ENCODE data around the gene TNFRSF8. TPM values are rescaled to one million over a fixed set of nuclear protein-coding genes. Genes with fewer than 3 reads are reported as not detected.

The TNFRSF8 gene
- total and polyA plus RNA-seq, 9 donors = 0.17 to 10.9 (median 0.45) TPM

DNA sequence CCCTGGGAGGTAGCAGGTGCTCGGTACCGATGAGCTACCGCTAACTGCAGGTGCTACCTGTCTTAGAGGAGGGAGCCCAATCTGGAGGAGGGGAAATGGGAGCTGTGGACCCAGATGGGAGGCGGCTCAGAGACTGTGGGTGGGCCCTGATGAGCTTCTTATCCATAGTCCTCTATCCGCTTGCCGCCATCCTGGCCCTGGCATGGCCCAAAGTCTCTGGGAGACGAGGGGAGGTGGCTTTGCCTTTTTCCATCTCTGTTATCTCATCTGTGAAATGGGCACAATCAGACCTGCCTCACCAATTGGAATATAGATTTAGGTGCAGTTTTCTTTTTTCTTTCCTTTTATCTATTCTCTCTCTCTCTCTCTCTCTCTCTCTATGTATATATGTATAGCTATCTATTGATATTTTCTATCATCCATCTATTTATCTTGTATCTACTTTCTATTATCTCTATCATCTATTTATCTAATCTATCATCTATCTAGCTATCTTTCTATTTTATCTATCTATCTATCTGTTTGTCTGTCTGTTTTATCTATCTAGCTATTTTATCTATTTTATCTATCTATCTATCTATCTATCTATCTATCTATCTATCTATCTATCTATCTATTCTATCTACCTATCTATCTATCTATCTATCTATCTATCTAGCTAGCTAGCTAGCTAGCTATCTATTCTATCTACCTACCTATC, 120.1 kb downstream of the TNFRSF8 start:
- Histone ChIP-seq H3K36me3 (no peaks in the 10 kb centered on the region), H3K27me3 (no peaks in the 10 kb centered on the region), H3K4me3 (no peak overlapping the region), H3K9me3 (no peaks in the 10 kb centered on the region), H3K27ac (peak overlapping the region; percentile 22 to 71), H3K4me1 (ENCODE audit: insufficient read depth) (peaks cover 15% of the 10 kb centered on the region)
- intact Hi-C loops (cut with DNase I) = no loop called here
- 74 to 97% (median 93%) methylated on average over 7 of the region's 7 CpGs for WGBS, 3 donors
- DNase-seq = peak in 1 of 5 donors; percentile 23
- TF ChIP-seq, protein P1, sequence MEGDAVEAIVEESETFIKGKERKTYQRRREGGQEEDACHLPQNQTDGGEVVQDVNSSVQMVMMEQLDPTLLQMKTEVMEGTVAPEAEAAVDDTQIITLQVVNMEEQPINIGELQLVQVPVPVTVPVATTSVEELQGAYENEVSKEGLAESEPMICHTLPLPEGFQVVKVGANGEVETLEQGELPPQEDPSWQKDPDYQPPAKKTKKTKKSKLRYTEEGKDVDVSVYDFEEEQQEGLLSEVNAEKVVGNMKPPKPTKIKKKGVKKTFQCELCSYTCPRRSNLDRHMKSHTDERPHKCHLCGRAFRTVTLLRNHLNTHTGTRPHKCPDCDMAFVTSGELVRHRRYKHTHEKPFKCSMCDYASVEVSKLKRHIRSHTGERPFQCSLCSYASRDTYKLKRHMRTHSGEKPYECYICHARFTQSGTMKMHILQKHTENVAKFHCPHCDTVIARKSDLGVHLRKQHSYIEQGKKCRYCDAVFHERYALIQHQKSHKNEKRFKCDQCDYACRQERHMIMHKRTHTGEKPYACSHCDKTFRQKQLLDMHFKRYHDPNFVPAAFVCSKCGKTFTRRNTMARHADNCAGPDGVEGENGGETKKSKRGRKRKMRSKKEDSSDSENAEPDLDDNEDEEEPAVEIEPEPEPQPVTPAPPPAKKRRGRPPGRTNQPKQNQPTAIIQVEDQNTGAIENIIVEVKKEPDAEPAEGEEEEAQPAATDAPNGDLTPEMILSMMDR (IDR thresholded peaks at IDR 0.05) = no peak
- TF ChIP-seq POLR2A (IDR thresholded peaks at IDR 0.05) (no peak), EP300 (IDR thresholded peaks at IDR 0.05) (no peak)

DNA sequence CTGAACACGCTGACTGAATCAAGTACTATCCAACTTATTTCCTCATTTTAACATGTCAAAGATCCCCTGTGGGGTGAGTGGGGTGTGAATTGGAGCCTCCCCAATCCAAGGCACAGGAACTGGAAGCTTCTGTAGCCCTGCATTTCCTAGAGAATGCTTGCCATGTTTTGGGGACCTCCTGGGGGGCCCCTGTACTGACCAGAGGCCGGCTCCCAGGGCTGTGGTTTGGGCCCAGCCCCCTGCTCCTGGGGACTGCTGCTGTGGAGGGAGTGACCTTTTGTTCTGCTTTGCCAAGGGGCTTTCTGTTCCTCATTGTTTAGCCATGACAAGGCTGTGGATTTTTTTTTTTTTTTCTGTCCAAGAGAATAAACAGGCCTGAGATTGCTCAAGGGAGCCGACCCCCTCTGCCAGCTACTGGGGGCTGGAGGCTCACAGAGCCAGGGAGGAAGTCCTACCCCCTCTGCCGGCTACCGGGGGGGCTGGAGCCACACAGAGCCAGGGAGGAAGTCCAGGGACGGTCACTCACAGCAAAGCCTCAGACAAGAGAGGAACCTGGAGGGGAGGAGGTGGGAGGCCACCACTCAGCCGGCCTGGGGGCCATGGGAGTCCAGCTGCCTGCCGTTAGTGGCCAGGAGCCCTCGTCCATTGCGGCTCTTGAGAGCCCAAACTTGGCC, 121.0 kb downstream of the TNFRSF8 start:
- Histone ChIP-seq H3K36me3 (no peaks in the 10 kb centered on the region), H3K9me3 (no peaks in the 10 kb centered on the region), H3K27ac (peak overlapping the region; percentile 71 to 89), H3K4me1 (ENCODE audit: insufficient read depth) (peaks cover 15% of the 10 kb centered on the region), H3K4me3 (no peak overlapping the region), H3K27me3 (no peaks in the 10 kb centered on the region)
- intact Hi-C loops (cut with DNase I) = no loop called here
- peak; percentile 80 to 89 (median 85) for DNase-seq
- TF ChIP-seq, protein P1 (IDR thresholded peaks at IDR 0.05) = peak in 1 of 3 donors; percentile 35
- TF ChIP-seq POLR2A (IDR thresholded peaks at IDR 0.05) = no peak
- TF ChIP-seq EP300 (IDR thresholded peaks at IDR 0.05) = no peak
- 5 to 10% (median 7%) methylated on average over 9 to 10 of the region's 10 CpGs for WGBS, 3 donors

DNA sequence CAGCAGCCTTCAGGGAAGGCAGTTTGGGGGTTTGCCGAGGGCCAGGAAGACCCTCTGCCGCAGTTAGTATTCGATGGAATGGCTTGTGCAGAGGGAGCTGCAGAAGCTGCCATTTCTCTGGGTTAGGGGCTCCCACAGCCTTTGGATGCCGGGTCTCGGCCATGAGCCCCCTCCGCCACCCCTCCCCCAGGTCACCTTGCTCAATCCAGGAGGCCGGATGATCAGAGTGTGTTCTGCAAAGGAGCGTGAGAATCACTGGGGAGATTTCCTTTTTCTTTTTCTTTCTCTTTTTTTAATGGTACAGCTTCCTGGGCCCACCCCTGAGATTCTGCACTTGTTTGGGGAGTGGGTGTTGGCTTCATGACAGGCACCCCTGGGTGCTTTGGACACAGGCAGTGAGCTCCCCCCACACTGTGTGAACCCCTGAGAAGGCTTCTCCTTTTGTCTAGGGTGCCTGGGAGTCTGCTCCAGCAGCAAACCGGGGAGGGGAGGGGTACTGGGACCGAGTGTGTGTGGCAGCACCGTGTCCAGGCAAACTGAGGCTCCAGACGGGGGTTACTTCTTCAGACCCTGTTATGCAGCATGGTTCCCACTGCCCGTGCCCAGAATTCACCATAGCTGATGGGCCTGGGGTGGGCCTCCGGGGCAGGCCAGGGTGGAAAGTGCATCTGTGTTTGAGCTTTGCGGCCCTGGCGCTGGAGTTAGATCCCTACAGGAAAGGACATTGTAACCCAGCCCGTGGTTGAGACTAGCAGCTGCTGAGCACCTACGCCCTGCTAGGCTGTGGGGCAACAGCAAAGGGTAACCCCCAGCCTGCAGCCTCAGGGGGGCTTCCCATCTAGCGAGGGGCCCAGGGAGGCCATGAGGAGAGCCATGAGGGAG, 122.2 kb downstream of the TNFRSF8 start:
- intact Hi-C loops (cut with DNase I) = no loop called here
- no peaks in the 10 kb centered on the region for H3K36me3 ChIP-seq
- WGBS, 3 donors = 71 to 81% (median 79%) methylated on average over 19 of the region's 19 CpGs
- H3K27me3 ChIP-seq = no peaks in the 10 kb centered on the region
- H3K4me3 ChIP-seq = no peak overlapping the region
- peak overlapping the region in 1 of 2 donors; percentile 71 for H3K27ac ChIP-seq
- DNase-seq = no peak
- no peaks in the 10 kb centered on the region for H3K9me3 ChIP-seq
- TF ChIP-seq POLR2A (IDR thresholded peaks at IDR 0.05) (no peak), EP300 (IDR thresholded peaks at IDR 0.05) (no peak)
- TF ChIP-seq, protein P1 (IDR thresholded peaks at IDR 0.05) = no peak
- H3K4me1 ChIP-seq (ENCODE audit: insufficient read depth) = peaks cover 15% of the 10 kb centered on the region

- intact Hi-C loops (cut with DNase I) = no loop called here
- DNase-seq = no peak
- H3K36me3 ChIP-seq = no peaks in the 10 kb centered on the region
- H3K4me3 ChIP-seq = no peak overlapping the region
- TF ChIP-seq, protein P1 (IDR thresholded peaks at IDR 0.05) = no peak
- TF ChIP-seq EP300 (IDR thresholded peaks at IDR 0.05) (no peak), POLR2A (IDR thresholded peaks at IDR 0.05) (no peak)
- H3K27me3 ChIP-seq = no peaks in the 10 kb centered on the region
- H3K4me1 ChIP-seq (ENCODE audit: insufficient read depth) = peaks cover 15% of the 10 kb centered on the region
- no peak overlapping the region for H3K27ac ChIP-seq
- H3K9me3 ChIP-seq = no peaks in the 10 kb centered on the region
- 46 to 62% (median 62%) methylated on average over 13 of the region's 13 CpGs for WGBS, 3 donors
Observed at GRCh38 chr1:12185918-12186678, 123.0 kb downstream of the TNFRSF8 start.
